ENCODE results near the gene KNSTRN.

KNSTRN gene

DNA sequence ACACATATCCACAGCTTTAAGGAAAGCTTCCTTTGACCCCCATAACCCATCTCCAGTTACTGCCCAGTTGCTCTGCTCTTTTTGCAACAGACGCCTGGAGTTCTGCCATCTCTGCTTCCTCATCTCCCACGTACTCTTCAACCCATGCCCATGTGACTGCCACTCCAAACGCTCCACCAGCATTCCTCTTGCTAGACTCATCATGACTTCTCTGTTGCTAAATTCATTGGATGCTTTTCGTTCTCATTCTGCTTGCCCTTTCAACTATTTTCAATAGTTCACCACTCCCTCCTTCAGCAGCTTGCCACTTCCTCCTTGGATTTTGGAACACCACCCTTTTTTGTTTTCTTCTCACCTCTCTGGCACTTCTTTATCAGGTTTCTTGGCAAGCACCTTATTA, 2.7 kb upstream of the KNSTRN start:
- no peak overlapping the region for H2AFZ ChIP-seq (ENCODE audit: low read depth, low read length)
- peaks cover 19% of the 10 kb centered on the region for H3K4me1 ChIP-seq (ENCODE audit: insufficient read depth, low read length)
- H3K79me2 ChIP-seq (ENCODE audit: insufficient read depth, low read length), result peaks cover 20% of the 10 kb centered on the region
- no peak overlapping the region for H3K4me2 ChIP-seq (ENCODE audit: insufficient read depth, low read length)
- DNase-seq (no peak), ATAC-seq (ENCODE audit: insufficient read depth, low read depth) (no peak)
- H4K20me1 ChIP-seq (ENCODE audit: insufficient read depth, low read length), result peaks cover 3% of the 10 kb centered on the region; the same call in 1 of the 2 replicates
- no peaks in the 10 kb centered on the region for H3K27me3 ChIP-seq (ENCODE audit: insufficient read depth, low read length, poor library complexity)
- H3K27ac ChIP-seq (ENCODE audit: low read length), result no peak overlapping the region
- no peaks in the 10 kb centered on the region for H3K9me3 ChIP-seq (ENCODE audit: insufficient read depth, low read length, severe bottlenecking)
- peaks cover 6% of the 10 kb centered on the region for H3K36me3 ChIP-seq (ENCODE audit: insufficient read depth, low read length)
- no peak overlapping the region for H3K4me3 ChIP-seq (ENCODE audit: low read depth in 1 of 2, low read length in 2 of 2)
- no peak for TF ChIP-seq EZH2 (IDR thresholded peaks at IDR 0.05; ENCODE audit: borderline replicate concordance, low read depth, low read length, severe bottlenecking)
- no peak for TF ChIP-seq CTCF (IDR thresholded peaks at IDR 0.05; ENCODE audit: borderline replicate concordance, extremely low read depth, low read length, poor library complexity, severe bottlenecking)
- H3K9ac ChIP-seq (ENCODE audit: low read depth, low read length), result no peak overlapping the region

DNA sequence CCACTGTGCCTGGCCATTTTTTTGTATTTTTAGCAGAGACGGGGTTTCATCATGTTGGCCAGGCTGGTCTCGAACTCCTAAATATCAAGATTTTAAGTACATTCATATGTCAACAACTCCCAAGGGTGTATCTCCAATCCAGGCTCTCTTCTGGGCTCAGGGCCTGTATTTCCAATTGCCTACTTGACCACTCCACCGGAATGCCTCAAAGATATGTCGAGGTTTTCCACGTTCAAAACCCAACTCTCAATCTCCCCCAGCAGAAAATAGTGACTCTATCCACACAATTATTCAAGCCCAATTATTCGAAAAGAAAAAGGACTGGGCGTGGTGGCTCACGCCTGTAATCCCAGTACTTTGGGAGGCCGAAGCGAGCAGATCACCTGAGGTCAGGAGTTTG, 1.9 kb upstream of the KNSTRN start:
- H3K4me2 ChIP-seq (ENCODE audit: insufficient read depth, low read length), result no peak overlapping the region
- H2AFZ ChIP-seq (ENCODE audit: low read depth, low read length), result no peak overlapping the region
- H3K9me3 ChIP-seq (ENCODE audit: insufficient read depth, low read length, severe bottlenecking), result no peaks in the 10 kb centered on the region
- H3K4me3 ChIP-seq (ENCODE audit: low read depth in 1 of 2, low read length in 2 of 2), result no peak overlapping the region
- H4K20me1 ChIP-seq (ENCODE audit: insufficient read depth, low read length), result peaks cover 8% of the 10 kb centered on the region; the same call in 1 of the 2 replicates
- ATAC-seq (ENCODE audit: insufficient read depth, low read depth), result no peak
- peaks cover 14% of the 10 kb centered on the region for H3K36me3 ChIP-seq (ENCODE audit: insufficient read depth, low read length)
- no peak overlapping the region for H3K27ac ChIP-seq (ENCODE audit: low read length)
- no peak for DNase-seq
- H3K4me1 ChIP-seq (ENCODE audit: insufficient read depth, low read length), result peaks cover 25% of the 10 kb centered on the region
- peaks cover 28% of the 10 kb centered on the region for H3K79me2 ChIP-seq (ENCODE audit: insufficient read depth, low read length)
- H3K27me3 ChIP-seq (ENCODE audit: insufficient read depth, low read length, poor library complexity), result no peaks in the 10 kb centered on the region
- H3K9ac ChIP-seq (ENCODE audit: low read depth, low read length), result no peak overlapping the region
- TF ChIP-seq CTCF (IDR thresholded peaks at IDR 0.05; ENCODE audit: borderline replicate concordance, extremely low read depth, low read length, poor library complexity, severe bottlenecking) (no peak), EZH2 (IDR thresholded peaks at IDR 0.05; ENCODE audit: borderline replicate concordance, low read depth, low read length, severe bottlenecking) (no peak)

DNA sequence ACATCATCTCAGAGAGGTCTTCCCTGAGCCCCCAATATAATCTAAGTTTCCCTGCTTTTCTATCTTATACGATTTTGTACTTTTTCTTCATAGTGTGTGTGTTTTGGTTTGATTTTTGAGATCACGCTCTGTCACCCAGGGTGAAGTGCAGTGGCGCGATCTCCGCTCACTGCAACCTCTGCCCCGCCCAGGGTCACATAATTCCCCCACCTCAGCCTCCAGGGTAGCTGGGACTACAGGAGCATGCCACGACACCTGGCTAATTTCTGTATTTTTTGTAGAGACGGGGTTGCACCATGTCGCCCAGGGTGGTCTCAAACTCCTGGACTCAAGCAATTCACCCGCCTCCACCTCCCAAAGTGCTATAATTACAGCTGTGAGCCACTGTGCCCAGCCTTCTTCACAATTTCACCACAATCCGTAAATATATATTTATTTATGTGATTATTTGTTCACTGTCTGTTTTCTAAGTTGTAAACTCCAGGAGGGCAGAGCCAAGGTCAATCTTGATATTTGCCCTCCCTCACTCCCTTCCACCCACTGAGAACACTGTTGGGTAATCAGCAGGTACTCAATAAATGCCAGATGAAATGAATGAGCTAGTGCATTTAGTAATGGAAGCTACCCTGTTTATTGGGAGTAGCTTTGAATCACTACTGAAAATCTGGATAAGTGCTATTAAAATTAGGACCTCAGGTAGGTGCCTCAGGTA, 547 bp upstream of the KNSTRN start:
- Histone ChIP-seq H3K9me3 (ENCODE audit: insufficient read depth, low read length, severe bottlenecking) (no peaks in the 10 kb centered on the region), H3K4me2 (ENCODE audit: insufficient read depth, low read length) (peak overlapping the region; percentile 50; the same call in 1 of the 2 replicates), H3K27me3 (ENCODE audit: insufficient read depth, low read length, poor library complexity) (no peaks in the 10 kb centered on the region), H3K9ac (ENCODE audit: low read depth, low read length) (no peak overlapping the region; the same call in 1 of the 2 replicates), H4K20me1 (ENCODE audit: insufficient read depth, low read length) (peaks cover 8% of the 10 kb centered on the region; the same call in 1 of the 2 replicates), H2AFZ (ENCODE audit: low read depth, low read length) (peak overlapping the region; percentile 98), H3K4me1 (ENCODE audit: insufficient read depth, low read length) (peaks cover 25% of the 10 kb centered on the region), H3K27ac (ENCODE audit: low read length) (peak overlapping the region; percentile 59; the same call in 1 of the 2 replicates), H3K4me3 (ENCODE audit: low read depth in 1 of 2, low read length in 2 of 2) (peak overlapping the region in 1 of 2 experiments; percentile 65; a peak in 2 of 4 replicates), H3K79me2 (ENCODE audit: insufficient read depth, low read length) (peaks cover 36% of the 10 kb centered on the region), H3K36me3 (ENCODE audit: insufficient read depth, low read length) (peaks cover 25% of the 10 kb centered on the region)
- DNase-seq, result no peak
- no peak for TF ChIP-seq CTCF (IDR thresholded peaks at IDR 0.05; ENCODE audit: borderline replicate concordance, extremely low read depth, low read length, poor library complexity, severe bottlenecking)
- no peak for TF ChIP-seq EZH2 (IDR thresholded peaks at IDR 0.05; ENCODE audit: borderline replicate concordance, low read depth, low read length, severe bottlenecking)
- no peak for ATAC-seq (ENCODE audit: insufficient read depth, low read depth)

Data from DND-41 (cell line).